Measurements from ENCODE around the gene DCUN1D3. TPM values are rescaled to one million over a fixed set of nuclear protein-coding genes. Genes with fewer than 3 reads are reported as not detected.

DCUN1D3 gene
- total RNA-seq, 1 experiment from 2014 or later: 17.7 TPM

DNA sequence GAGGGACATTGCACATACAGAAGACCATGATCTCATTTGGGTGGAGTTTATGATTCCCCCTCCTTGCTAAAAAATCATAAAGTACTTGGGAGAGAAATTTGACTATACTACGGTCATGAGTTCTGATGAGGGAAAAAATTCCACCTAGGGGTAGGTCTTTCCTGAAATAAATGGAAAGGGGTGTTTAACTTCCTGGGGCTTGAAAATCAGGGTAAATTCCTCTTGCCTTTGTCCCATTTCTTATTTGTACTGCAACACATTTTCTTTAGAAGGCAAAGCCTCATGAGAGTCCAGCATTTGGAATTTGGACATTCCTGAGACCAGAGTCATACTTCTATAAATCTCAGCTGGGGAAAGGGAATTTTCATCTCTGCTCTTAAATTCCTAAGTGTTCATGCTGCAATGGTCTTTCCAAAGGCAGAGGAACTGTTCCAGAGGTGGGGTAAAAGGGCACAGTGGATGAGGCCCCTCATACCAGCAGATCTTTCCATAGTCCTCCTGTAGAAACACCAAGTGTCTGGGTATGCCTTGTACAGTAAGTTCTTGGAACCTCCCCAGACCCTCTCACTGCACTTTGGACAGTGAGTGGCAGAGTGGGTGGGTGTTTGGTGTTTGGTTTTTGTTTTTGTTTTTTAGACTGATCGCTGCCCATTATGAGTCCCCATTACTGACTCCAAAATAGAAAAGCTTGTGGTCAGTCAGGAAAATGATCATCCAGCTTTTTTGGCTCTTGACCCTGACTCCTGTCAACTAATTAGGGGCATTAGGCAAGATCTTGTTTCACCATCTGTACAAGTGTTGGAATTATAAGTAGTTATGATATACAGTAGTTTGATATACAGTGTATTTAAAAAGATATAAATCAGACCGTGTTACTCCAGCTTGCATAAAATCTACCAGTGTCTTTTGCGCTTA, 6.4 kb upstream of the DCUN1D3 start:
- H3K36me3 ChIP-seq: peaks cover 5% of the 10 kb centered on the region
- H3K9me3 ChIP-seq (replicated peaks): no peaks in the 10 kb centered on the region
- H3K4me1 ChIP-seq (replicated peaks): peaks cover 75% of the 10 kb centered on the region
- DNase-seq (ENCODE audit: low read depth in 1 of 2, low spot score in 2 of 2): peak; percentile 63 to 90
- peak overlapping the region; percentile 91 for H3K27ac ChIP-seq
- H3K4me3 ChIP-seq: no peak overlapping the region
- H3K27me3 ChIP-seq (replicated peaks): no peaks in the 10 kb centered on the region

DNA sequence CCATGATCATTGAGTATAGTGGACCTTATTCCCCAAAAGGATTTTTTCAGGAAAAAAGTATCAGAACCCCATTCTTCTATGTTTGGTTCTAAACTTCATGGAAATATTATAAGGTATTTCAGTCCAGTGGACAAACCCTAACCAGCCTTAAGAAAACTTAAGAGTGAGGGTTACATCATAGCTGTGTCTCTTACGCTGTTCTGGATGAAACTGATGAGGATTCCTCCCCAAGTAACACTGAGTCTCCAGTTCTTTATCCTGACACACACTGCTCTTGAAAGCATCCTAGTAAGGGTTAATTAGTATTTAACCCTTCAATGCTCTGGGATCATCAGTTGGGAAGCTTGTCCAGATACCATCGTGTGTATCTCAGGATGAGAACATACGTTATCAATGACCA, 5.4 kb upstream of the DCUN1D3 start:
- H3K9me3 ChIP-seq (replicated peaks): no peaks in the 10 kb centered on the region
- H3K4me1 ChIP-seq (replicated peaks): peaks cover 69% of the 10 kb centered on the region
- peaks cover 14% of the 10 kb centered on the region for H3K36me3 ChIP-seq
- peak in 1 of 2 experiments; percentile 22 for DNase-seq (ENCODE audit: low read depth in 1 of 2, low spot score in 2 of 2)
- H3K27ac ChIP-seq: peak overlapping the region; percentile 91
- no peak overlapping the region for H3K4me3 ChIP-seq
- H3K27me3 ChIP-seq (replicated peaks): no peaks in the 10 kb centered on the region

DNA sequence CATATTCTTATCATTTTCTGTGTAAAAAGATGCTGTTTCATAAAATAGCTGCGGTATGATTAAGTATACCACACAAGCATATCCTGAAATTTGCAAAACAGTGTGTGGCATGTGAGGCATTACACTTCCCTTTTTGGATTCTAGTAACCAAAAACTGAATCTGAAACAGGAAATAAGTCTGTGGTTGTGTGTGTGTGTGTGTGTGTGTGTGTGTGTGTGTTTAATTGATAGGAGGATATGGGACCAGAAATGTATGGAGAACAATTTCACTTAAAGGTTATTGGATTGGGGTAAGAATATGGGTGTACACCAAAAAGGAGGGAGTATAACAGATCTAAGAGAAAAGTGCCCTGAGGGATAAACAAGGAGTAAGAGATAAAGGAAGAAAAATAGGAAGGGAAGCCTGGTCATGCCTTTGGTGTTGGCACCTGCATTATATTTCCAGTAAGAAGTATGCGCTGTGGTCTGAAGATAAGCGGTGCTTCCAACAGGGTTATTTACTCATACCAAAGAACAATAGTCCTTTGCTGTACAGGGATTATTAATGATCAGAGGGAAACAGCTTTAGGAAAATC, 4.4 kb upstream of the DCUN1D3 start:
- Histone ChIP-seq H3K36me3 (peaks cover 15% of the 10 kb centered on the region), H3K4me3 (no peak overlapping the region), H3K27ac (peak overlapping the region; percentile 91), H3K27me3 (replicated peaks) (no peaks in the 10 kb centered on the region), H3K4me1 (replicated peaks) (peaks cover 64% of the 10 kb centered on the region), H3K9me3 (replicated peaks) (no peaks in the 10 kb centered on the region)
- DNase-seq (ENCODE audit: low read depth in 1 of 2, low spot score in 2 of 2): peak in 1 of 2 experiments; percentile 66

DNA sequence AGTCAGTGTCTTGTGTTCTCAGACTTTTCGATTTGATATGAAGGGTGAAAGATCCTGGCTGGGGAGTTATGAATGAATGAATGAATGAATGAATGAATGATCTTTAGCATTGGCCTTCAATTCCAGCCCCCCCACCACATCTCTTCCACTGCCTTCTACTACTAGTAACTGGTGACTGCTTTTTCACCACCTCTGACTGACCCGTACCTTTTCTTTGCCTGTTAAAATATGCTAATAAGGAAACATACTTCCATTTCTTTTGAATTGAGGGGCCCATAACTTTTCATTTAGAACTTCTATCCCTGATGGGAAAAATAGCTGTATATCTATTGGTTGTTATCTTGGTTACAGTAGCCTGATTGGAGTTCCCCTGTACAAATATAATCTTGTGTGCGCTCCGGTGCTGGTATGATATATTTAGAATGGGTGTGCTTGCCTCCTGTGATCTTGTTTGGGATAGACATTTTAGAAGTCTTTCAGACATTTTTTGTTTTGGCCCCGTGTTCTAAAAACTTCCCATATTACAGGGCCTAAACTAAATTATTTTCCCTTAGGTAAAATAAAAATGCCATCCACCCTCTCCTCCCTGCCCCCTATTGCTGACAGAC, 3.8 kb upstream of the DCUN1D3 start:
- Histone ChIP-seq H3K27me3 (replicated peaks) (no peaks in the 10 kb centered on the region), H3K4me1 (replicated peaks) (peaks cover 67% of the 10 kb centered on the region), H3K9me3 (replicated peaks) (no peaks in the 10 kb centered on the region), H3K36me3 (peaks cover 15% of the 10 kb centered on the region), H3K27ac (peak overlapping the region; percentile 91), H3K4me3 (no peak overlapping the region)
- DNase-seq (ENCODE audit: low read depth in 1 of 2, low spot score in 2 of 2): no peak

DNA sequence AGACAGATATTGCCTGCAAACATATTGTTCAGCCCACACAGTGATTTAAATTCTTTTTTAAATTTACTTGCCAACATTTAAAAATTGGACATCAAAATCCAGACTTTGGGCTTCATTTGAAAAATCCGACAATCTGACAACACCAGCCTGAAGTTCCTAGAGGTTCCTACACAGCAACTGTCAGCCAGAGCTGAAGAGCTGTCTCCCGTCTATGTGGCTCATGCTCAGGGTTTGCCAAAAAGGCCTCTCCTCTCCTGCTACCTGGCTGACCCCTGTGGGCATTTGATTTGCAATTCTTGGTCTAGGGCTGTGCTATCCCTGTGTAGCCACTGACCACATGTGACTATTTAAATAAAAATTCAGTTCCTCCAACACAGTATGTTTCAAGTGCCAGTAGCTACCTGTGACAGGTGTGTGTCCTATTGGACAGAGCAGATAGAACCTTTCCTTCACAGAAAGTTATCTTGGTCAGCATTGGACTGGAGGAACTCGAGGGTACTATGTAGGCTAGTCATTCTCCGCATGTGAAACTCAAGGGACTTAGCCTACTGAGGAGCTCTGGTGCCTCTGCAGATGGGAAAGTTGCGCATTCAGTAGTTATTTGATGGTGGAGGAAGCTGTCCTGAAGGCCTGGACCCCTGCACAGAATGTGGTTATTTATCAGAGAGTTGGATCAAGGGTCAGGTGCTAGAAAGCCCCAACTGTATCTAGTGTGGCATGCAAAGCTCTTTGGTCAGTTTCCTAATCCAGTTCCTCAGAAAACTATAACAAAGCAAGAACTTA, 3.1 kb upstream of the DCUN1D3 start:
- no peaks in the 10 kb centered on the region for H3K9me3 ChIP-seq (replicated peaks)
- peak overlapping the region; percentile 91; the same call in 1 of the 2 replicates for H3K27ac ChIP-seq
- H3K4me3 ChIP-seq: no peak overlapping the region
- H3K4me1 ChIP-seq (replicated peaks): peaks cover 71% of the 10 kb centered on the region
- peaks cover 15% of the 10 kb centered on the region for H3K36me3 ChIP-seq
- DNase-seq (ENCODE audit: low read depth in 1 of 2, low spot score in 2 of 2): no peak
- H3K27me3 ChIP-seq (replicated peaks): no peaks in the 10 kb centered on the region

DNA sequence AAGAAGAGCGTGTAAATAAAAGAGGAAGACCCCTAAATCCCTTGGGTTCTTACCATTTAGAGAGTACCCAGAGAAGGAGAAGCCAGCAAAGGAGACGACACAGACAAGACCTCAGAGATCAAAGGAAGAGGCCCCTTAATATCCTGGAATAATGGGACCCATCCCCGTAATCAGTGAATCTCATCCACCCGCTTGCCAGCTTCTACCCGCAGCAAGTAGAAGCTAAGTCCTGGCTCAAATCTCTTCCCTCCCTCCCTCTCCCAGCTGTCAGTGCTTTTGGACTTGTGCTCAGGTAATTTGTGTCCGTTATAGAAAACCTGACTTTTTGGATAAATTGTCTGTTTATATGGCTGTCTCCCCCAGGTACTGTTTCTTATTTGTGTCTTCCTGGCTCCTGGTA, 2.3 kb upstream of the DCUN1D3 start:
- Histone ChIP-seq H3K27me3 (replicated peaks) (no peaks in the 10 kb centered on the region), H3K36me3 (peaks cover 20% of the 10 kb centered on the region), H3K9me3 (replicated peaks) (no peaks in the 10 kb centered on the region), H3K4me3 (no peak overlapping the region), H3K4me1 (replicated peaks) (peaks cover 62% of the 10 kb centered on the region), H3K27ac (no peak overlapping the region)
- DNase-seq (ENCODE audit: low read depth in 1 of 2, low spot score in 2 of 2): no peak

DNA sequence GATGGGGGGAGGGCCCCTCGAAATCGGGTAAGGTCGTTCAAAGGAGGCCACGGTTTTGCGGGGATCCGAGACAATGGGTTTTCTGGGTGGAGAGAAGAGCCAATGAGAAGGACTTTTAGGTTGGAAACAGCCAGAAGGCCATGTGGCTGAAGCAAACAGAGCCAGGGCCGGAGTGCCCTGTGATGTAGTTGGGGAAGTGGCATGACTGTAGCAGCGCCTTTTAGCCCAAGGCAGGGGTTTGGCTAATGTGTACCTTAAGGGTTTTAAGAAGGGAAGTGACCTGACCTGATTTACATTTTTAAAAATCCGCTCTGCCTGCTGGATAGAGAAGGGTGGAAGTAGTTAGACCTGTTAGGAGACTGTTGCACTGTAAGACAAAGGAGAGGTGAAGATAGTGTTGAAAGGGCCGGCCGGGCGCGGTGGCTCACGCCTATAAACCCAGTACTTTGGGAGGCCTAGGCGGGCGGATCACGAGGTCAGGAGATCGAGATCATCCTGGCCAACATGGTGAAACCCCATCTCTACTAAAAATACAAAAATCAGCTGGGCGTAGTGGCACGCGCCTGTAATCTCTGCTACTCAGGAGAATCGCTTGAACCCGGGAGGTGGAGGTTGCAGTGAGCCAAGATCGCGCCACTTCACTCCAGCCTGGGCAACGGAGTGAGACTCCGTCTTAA, 1.4 kb upstream of the DCUN1D3 start:
- peaks cover 54% of the 10 kb centered on the region for H3K4me1 ChIP-seq (replicated peaks)

DNA sequence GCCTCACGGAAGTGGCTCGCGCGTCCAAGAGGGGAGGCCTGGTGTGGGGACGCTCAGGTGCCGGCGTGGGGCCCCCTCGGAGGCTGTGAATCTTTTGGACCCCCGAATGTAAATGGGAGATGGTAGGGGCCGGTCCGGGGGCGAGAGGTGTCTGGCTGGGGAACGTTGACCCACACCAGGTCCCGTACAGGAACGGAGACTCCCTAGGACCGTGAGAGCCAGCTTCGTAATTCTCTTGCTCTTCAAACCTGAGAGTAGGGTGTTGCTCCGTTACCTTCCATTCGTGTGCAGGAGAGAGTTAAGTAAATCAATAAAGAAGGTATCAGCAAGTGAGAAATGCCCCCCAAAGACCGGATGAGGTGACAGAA, 894 bp upstream of the DCUN1D3 start:
- H3K9me3 ChIP-seq (replicated peaks): no peaks in the 10 kb centered on the region
- peaks cover 31% of the 10 kb centered on the region for H3K36me3 ChIP-seq
- no peak for DNase-seq (ENCODE audit: low read depth in 1 of 2, low spot score in 2 of 2)
- peaks cover 48% of the 10 kb centered on the region for H3K4me1 ChIP-seq (replicated peaks)
- H3K27me3 ChIP-seq (replicated peaks): no peaks in the 10 kb centered on the region
- peak overlapping the region; percentile 98 for H3K27ac ChIP-seq
- H3K4me3 ChIP-seq: peak overlapping the region; percentile 73

More for the DNA sequence above, 1.4 kb upstream of the DCUN1D3 start:
- H3K36me3 ChIP-seq: peaks cover 28% of the 10 kb centered on the region
- H3K9me3 ChIP-seq (replicated peaks): no peaks in the 10 kb centered on the region
- H3K27me3 ChIP-seq (replicated peaks): no peaks in the 10 kb centered on the region
- H3K27ac ChIP-seq: peak overlapping the region; percentile 98
- no peak for DNase-seq (ENCODE audit: low read depth in 1 of 2, low spot score in 2 of 2)
- peak overlapping the region; percentile 73 for H3K4me3 ChIP-seq

DNA sequence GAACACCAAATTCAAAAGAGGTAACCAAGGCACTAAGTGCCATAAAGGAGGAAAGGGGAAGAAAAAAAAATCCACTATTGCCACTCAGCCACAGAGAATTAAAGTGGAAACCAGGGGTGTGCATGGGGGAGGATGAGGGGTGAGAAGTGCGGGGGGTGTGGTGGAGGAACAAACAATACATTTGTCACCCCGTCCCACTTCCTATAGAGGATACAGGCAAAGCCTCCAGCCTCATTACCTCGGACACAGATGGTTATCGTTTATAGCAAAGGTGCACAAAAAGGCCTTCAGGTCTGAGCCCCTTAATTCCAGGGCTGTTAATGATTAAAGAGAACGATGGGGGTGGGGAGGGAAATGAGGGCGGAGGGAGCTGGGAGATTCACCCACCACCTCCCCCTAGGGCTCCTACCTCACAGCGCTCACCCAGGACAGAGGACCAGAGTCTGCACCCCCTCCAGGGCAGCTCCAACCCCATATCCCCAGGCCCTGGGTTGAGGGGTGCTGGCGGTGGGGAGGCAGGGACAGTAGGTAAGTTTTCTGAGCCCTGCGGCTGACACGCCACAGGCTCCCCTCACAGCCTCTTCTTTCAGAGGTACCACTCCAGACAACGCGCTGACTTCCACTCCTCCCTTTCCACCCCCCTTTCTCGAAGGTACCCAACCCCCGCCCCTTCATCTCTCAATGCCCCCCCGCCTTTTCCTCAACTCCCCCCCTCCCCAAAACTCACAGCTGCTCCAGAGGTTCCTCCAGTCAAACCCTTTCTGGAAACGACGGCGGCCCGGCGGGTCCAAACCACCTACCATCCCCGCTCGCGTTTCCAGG, 470 bp downstream of the DCUN1D3 start:
- peaks cover 43% of the 10 kb centered on the region for H3K36me3 ChIP-seq
- H3K4me1 ChIP-seq (replicated peaks): peaks cover 35% of the 10 kb centered on the region
- peak overlapping the region; percentile 65 for H3K27ac ChIP-seq
- DNase-seq (ENCODE audit: low read depth in 1 of 2, low spot score in 2 of 2): peak in 1 of 2 experiments; percentile 47
- H3K9me3 ChIP-seq (replicated peaks): no peaks in the 10 kb centered on the region
- H3K4me3 ChIP-seq: peak overlapping the region; percentile 73
- no peaks in the 10 kb centered on the region for H3K27me3 ChIP-seq (replicated peaks)

DNA sequence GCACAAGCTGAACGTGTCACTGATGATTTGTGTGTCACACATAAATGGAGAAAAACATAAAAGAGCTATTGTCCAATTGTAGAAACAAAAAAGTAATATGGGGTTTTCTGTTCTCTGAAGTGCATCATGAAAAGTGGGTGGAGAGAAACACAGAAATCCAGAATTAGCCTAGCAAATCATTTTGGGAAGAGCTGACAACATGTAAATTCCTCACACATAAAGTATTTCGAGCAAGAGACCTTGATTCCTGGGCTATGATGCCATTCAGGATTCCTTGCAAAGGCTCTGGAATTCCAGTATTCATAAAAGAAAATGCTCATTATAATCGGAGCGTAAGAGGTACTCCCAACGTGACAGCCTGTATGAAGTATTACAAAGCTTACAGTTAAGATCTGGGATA, 1.1 kb downstream of the DCUN1D3 start:
- peak in 1 of 2 experiments; percentile 50 for DNase-seq (ENCODE audit: low read depth in 1 of 2, low spot score in 2 of 2)
- peak overlapping the region; percentile 65 for H3K27ac ChIP-seq
- H3K4me3 ChIP-seq: peak overlapping the region; percentile 73
- H3K27me3 ChIP-seq (replicated peaks): no peaks in the 10 kb centered on the region
- H3K36me3 ChIP-seq: peaks cover 48% of the 10 kb centered on the region
- H3K9me3 ChIP-seq (replicated peaks): no peaks in the 10 kb centered on the region
- peaks cover 29% of the 10 kb centered on the region for H3K4me1 ChIP-seq (replicated peaks)

DNA sequence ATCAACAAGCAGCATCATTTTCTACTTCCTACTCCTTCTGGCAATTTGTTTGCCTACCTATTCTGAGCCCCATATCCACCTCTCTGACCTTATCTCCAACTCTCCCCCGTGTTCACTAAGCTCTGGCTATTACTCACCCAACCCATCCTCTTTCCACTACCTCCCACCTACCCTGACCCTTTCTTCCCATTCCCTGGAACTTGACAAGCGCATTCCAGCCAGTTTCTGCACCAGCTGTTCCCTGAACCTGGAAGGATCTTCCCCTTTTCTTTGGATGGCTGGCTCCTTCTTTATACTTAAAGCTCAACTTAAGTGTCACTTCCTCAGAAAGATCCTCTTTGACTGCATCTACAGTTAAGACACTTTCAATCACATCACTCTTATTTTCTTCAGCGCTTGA, 2.2 kb downstream of the DCUN1D3 start:
- H3K36me3 ChIP-seq: peaks cover 55% of the 10 kb centered on the region
- no peaks in the 10 kb centered on the region for H3K9me3 ChIP-seq (replicated peaks)
- H3K4me3 ChIP-seq: no peak overlapping the region
- DNase-seq (ENCODE audit: low read depth in 1 of 2, low spot score in 2 of 2): no peak
- no peak overlapping the region for H3K27ac ChIP-seq
- H3K4me1 ChIP-seq (replicated peaks): peaks cover 19% of the 10 kb centered on the region
- H3K27me3 ChIP-seq (replicated peaks): no peaks in the 10 kb centered on the region

DNA sequence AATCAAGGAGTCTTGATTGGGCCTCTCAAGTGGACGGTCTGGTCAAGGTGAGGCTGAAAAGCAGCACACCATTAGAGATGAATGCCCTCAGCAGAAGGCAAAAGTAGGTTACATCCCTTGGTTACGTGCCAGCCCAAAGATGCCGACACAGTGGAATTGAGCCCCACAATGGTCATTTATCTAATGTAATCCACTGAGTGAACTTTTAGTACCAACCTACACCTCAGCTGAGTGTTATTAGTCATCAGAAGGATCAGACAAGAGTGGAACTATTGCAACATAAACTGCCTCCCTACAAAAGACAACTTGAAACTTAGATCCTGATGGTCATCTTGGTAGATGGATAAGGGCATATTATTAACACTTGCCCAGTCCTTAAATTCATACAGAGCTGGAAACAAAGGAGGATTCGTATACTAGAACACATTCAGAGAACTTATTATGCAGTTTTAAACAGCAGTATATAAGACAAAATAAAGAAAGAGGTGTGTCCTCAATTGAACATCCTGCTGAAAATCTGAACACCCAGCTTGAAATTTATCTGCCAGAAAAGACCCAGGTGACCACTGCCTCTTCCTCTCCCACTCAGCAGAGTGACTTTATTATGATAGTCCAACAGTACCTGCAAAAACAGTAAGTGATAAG, 2.8 kb downstream of the DCUN1D3 start:
- Histone ChIP-seq H3K27ac (no peak overlapping the region), H3K4me1 (replicated peaks) (peaks cover 19% of the 10 kb centered on the region), H3K27me3 (replicated peaks) (no peaks in the 10 kb centered on the region), H3K9me3 (replicated peaks) (no peaks in the 10 kb centered on the region), H3K4me3 (no peak overlapping the region), H3K36me3 (peaks cover 61% of the 10 kb centered on the region)
- DNase-seq (ENCODE audit: low read depth in 1 of 2, low spot score in 2 of 2): no peak
